ENCODE results near the gene MB21D2. TPM values are rescaled to one million over a fixed set of nuclear protein-coding genes. Genes with fewer than 3 reads are reported as not detected.

Gene MB21D2
- total RNA-seq, 2 experiments from 2014 or later = 0.06 TPM; not detected in 1

- no peaks in the 10 kb centered on the region for H4K20me1 ChIP-seq (ENCODE audit: insufficient read depth, low read length)
- intact Hi-C loops (cut with micrococcal nuclease; ENCODE audit: unreplicated experiment) = no loop called here
- no peaks in the 10 kb centered on the region for H3K36me3 ChIP-seq (ENCODE audit: insufficient read depth, low read length)
- no peak overlapping the region for H2AFZ ChIP-seq (ENCODE audit: low read length)
- no peak overlapping the region for H3K27ac ChIP-seq (ENCODE audit: low read depth, low read length, poor library complexity, severe bottlenecking)
- H3K79me2 ChIP-seq (ENCODE audit: insufficient read depth, low read depth, low read length) = no peaks in the 10 kb centered on the region
- H3K9me3 ChIP-seq (ENCODE audit: low read length) = no peaks in the 10 kb centered on the region
- H3K4me1 ChIP-seq (ENCODE audit: insufficient read depth, low read length, poor library complexity, severe bottlenecking) = no peaks in the 10 kb centered on the region
- TF ChIP-seq EZH2phosphoT487 (IDR thresholded peaks at IDR 0.05; ENCODE audit: borderline replicate concordance, low read depth, low read length) = no peak
- TF ChIP-seq, protein P1, sequence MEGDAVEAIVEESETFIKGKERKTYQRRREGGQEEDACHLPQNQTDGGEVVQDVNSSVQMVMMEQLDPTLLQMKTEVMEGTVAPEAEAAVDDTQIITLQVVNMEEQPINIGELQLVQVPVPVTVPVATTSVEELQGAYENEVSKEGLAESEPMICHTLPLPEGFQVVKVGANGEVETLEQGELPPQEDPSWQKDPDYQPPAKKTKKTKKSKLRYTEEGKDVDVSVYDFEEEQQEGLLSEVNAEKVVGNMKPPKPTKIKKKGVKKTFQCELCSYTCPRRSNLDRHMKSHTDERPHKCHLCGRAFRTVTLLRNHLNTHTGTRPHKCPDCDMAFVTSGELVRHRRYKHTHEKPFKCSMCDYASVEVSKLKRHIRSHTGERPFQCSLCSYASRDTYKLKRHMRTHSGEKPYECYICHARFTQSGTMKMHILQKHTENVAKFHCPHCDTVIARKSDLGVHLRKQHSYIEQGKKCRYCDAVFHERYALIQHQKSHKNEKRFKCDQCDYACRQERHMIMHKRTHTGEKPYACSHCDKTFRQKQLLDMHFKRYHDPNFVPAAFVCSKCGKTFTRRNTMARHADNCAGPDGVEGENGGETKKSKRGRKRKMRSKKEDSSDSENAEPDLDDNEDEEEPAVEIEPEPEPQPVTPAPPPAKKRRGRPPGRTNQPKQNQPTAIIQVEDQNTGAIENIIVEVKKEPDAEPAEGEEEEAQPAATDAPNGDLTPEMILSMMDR (conservative IDR thresholded peaks at IDR 0.05; ENCODE audit: low read length) = no peak
- DNase-seq (ENCODE audit: low spot score) = no peak
- no TSS peak for BruUV-seq (replicated peaks)
- H3K4me3 ChIP-seq (ENCODE audit: low read depth, low read length, poor library complexity, severe bottlenecking) = no peak overlapping the region
- H3K9me2 ChIP-seq (ENCODE audit: insufficient read depth, low read length) = no peaks in the 10 kb centered on the region
- CTCF ChIA-PET (ENCODE audit: unreplicated experiment) = interaction anchor here (1.2 kb wide), 1 partner anchor 14 kb away, joined by 3 read pairs; no protein-coding TSS in a partner anchor
- no peak overlapping the region for H3K4me2 ChIP-seq (ENCODE audit: low read length)
- POLR2A ChIA-PET = interaction anchor here (0.7 to 1.6 kb wide), 3 partner anchors 7 to 530 kb away, joined by 3 to 5 read pairs (median 3); no protein-coding TSS in a partner anchor
Measured at GRCh38 chr3:192890347-192891335, 27.0 kb downstream of the MB21D2 start.

GRCh38 chr3:192889679-192890078 is 28.0 kb downstream of the MB21D2 start:
- H3K79me2 ChIP-seq (ENCODE audit: insufficient read depth, low read depth, low read length) = no peaks in the 10 kb centered on the region
- ChIA-PET POLR2A (interaction anchor here (0.7 to 1.6 kb wide), 2 partner anchors 10 to 529 kb away, joined by 3 read pairs; no protein-coding TSS in a partner anchor), CTCF (ENCODE audit: unreplicated experiment) (interaction anchor here (1.2 kb wide), 1 partner anchor 13 kb away, joined by 3 read pairs; no protein-coding TSS in a partner anchor)
- H3K9me3 ChIP-seq (ENCODE audit: low read length) = no peaks in the 10 kb centered on the region
- no peak for DNase-seq (ENCODE audit: low spot score)
- intact Hi-C loops (cut with micrococcal nuclease; ENCODE audit: unreplicated experiment) = no loop called here
- no peaks in the 10 kb centered on the region for H3K4me1 ChIP-seq (ENCODE audit: insufficient read depth, low read length, poor library complexity, severe bottlenecking)
- no peaks in the 10 kb centered on the region for H3K9me2 ChIP-seq (ENCODE audit: insufficient read depth, low read length)
- H3K4me3 ChIP-seq (ENCODE audit: low read depth, low read length, poor library complexity, severe bottlenecking) = no peak overlapping the region
- no peak overlapping the region for H3K27ac ChIP-seq (ENCODE audit: low read depth, low read length, poor library complexity, severe bottlenecking)
- TF ChIP-seq, protein P1 (conservative IDR thresholded peaks at IDR 0.05; ENCODE audit: low read length) = no peak
- no peaks in the 10 kb centered on the region for H4K20me1 ChIP-seq (ENCODE audit: insufficient read depth, low read length)
- no peak overlapping the region for H3K4me2 ChIP-seq (ENCODE audit: low read length)
- no peak overlapping the region for H2AFZ ChIP-seq (ENCODE audit: low read length)
- BruUV-seq (replicated peaks) = no TSS peak
- no peaks in the 10 kb centered on the region for H3K36me3 ChIP-seq (ENCODE audit: insufficient read depth, low read length)

DNA sequence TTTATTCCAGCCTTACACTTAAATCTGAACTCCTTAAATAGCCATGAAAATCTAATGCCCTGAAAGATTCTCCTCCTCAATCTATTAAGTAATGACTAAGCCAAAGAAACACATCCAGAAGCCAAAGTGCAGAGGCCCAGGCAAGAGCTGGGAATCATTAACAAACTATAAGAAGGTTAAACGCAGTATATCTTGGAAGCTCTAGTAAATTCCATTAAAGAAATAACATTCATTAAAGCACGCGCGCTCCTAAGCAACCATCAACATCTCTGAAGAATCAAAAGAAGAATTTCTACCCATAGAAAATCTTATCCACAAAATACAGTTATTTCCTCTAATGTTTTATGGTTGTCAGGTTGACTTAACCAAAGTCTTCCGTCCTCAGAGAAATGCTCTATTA is 29.5 kb downstream of the MB21D2 start:
- TF ChIP-seq EZH2phosphoT487 (IDR thresholded peaks at IDR 0.05; ENCODE audit: borderline replicate concordance, low read depth, low read length) = no peak
- TF ChIP-seq, protein P1 (conservative IDR thresholded peaks at IDR 0.05; ENCODE audit: low read length) = no peak
- ChIA-PET CTCF (ENCODE audit: unreplicated experiment) (no interaction called here), POLR2A (interaction anchor here (0.5 to 1.1 kb wide), 3 partner anchors 11 to 369 kb away, joined by 4 to 5 read pairs (median 5); no protein-coding TSS in a partner anchor)
- DNase-seq (ENCODE audit: low spot score) = no peak
- Histone ChIP-seq H3K4me2 (ENCODE audit: low read length) (no peak overlapping the region), H3K79me2 (ENCODE audit: insufficient read depth, low read depth, low read length) (no peaks in the 10 kb centered on the region), H3K36me3 (ENCODE audit: insufficient read depth, low read length) (no peaks in the 10 kb centered on the region), H2AFZ (ENCODE audit: low read length) (no peak overlapping the region), H4K20me1 (ENCODE audit: insufficient read depth, low read length) (no peaks in the 10 kb centered on the region), H3K9me2 (ENCODE audit: insufficient read depth, low read length) (no peaks in the 10 kb centered on the region), H3K27ac (ENCODE audit: low read depth, low read length, poor library complexity, severe bottlenecking) (no peak overlapping the region), H3K4me3 (ENCODE audit: low read depth, low read length, poor library complexity, severe bottlenecking) (no peak overlapping the region), H3K9me3 (ENCODE audit: low read length) (no peaks in the 10 kb centered on the region), H3K4me1 (ENCODE audit: insufficient read depth, low read length, poor library complexity, severe bottlenecking) (no peaks in the 10 kb centered on the region)
- intact Hi-C loops (cut with micrococcal nuclease; ENCODE audit: unreplicated experiment) = no loop called here
- BruUV-seq (replicated peaks) = no TSS peak

Data from OCI-LY7 (cell line).